Measurements from ENCODE around the gene RGMA. TPM values are rescaled to one million over a fixed set of nuclear protein-coding genes. Genes with fewer than 3 reads are reported as not detected.
"Not testable (repeated sequence)": the region's sequence is repeated elsewhere in the genome, so short reads cannot be mapped to it uniquely, and the experiment has no call there.

The RGMA gene
- total RNA-seq, 1 donor from 2014 or later, result 16.5 TPM

DNA sequence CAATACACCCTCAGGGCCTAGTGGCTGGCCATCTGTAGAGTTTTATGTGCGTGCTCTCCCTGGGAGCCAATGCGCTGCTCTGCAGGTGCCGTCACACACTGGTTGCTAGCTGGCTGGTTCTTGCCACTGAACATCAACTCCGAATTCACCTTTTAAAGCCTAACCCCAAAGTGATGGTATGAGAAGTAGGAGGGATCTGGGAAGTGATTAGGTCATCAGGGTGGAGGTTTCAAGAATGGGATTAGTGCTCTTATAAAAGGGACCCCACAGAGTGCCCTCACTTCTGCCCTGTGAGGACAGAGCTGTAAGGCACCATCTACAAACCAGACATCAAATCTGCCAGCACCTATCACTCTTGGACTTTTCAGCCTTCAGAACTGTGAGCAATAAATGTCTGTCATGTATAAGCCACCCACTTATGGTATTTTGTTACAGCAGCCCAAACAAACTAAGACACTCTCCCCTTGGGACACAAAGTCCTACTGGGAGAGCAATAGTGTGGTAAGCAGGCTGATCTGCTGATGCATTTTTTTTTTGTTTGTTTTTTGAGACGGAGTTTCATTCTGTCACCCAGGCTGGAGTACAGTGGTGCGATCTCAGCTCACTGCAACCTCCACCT lies 20.3 kb downstream of the RGMA start:
- no peak for DNase-seq (ENCODE audit: low spot score)

DNA sequence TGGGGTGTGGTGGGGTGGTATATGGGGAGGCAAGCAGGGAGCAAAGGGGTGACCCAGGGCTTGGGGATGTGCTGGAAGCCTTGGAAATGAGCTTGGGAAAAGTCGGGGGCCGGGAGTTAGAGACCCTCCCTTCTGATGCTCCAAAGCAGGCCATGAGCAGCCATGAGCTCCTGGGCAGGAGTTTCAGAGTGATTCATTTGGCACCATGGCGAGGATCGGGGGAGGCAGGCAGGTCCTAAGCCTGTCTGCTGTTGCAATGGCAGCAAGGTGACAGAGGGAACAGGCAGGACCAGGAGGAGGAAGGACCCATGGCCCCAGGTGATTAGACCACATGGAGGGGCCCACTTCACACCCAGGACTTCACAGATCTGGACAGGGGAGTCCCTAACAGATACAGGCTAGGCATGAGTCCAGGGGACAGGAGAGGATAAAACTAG lies 21.3 kb downstream of the RGMA start:
- no peak for DNase-seq (ENCODE audit: low spot score)

DNA sequence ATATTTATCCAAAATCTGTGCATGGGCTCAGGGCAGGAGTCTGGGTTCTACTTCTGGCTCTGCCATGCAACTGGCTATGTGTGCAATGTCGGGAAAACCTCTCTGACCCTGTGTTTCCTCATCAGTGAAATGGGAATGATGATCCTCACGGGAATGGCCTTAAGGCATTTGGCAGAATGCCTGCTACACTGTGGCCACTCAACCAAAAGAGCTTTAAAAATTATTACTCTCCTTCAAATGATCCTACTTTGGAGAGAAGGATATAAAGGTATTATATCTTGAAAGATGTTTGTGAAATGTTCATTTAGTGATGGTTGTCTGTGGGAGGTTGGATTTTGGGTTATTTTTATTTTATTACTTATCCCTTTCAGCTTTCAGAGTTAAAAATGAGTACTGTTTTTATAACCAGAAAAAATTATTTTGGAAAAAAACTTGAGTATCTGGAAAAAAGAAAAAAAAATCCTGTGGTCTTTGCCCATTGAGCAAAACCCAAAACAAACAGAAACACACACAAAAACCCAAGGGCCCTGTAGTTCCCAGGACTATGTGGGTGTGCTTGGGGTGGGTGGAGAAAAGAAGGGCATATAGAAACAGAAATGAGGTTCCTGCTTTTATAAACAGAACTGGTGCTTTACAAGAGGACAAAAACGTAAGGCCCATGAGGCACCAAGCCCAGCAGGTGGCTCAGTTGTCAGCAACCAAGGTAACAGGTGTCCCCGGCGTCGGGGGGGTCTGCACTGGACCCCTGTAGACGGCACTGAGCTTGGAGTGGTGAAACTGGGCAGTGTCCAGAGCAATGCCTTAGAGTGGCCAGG lies 22.0 kb downstream of the RGMA start:
- DNase-seq (ENCODE audit: low spot score), result no peak

DNA sequence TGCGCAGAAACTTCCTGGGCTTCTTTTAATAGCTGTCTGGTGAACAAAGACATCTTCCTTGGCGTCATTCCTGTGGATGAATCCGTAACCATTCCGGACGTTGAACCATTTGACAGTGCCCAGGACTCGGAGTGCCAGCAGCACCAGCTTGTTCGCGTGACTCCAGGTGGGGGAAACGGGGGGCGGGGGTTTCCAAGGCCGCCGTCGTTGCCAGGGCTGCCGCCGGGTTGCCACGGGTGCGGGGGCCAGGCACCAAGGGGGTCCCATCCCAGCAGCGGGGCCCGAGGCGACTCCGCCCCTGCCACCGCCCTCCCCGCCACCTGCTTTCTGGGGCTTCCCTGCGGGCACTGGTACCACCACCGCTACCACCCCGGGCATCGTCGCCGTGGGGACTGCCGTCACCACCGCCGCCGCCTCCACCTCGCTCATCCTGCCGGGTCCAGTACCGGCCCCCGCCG lies 22.8 kb downstream of the RGMA start:
- no peak for DNase-seq (ENCODE audit: low spot score)

DNA sequence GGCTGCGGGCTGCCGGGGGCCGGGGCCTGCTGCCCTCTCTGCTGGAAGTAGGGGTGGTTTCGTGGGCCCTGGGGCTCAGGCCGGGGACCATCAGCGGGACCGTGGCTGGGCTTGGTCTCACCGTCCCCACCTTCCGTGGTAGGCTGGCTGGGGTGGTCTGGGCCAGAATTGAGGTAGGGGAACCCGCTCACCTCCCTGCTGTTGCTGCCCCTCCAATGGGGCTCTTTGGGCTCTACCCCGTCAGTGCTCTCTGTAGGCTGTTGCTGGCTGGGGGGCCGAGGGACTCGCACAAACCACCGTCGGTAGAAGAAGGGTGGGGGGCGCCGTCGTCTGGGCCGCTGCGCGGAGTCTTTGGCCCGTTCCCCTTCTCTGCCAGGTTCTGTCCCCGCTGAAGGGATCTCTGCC lies 23.4 kb downstream of the RGMA start:
- no peak for DNase-seq (ENCODE audit: low spot score)

DNA sequence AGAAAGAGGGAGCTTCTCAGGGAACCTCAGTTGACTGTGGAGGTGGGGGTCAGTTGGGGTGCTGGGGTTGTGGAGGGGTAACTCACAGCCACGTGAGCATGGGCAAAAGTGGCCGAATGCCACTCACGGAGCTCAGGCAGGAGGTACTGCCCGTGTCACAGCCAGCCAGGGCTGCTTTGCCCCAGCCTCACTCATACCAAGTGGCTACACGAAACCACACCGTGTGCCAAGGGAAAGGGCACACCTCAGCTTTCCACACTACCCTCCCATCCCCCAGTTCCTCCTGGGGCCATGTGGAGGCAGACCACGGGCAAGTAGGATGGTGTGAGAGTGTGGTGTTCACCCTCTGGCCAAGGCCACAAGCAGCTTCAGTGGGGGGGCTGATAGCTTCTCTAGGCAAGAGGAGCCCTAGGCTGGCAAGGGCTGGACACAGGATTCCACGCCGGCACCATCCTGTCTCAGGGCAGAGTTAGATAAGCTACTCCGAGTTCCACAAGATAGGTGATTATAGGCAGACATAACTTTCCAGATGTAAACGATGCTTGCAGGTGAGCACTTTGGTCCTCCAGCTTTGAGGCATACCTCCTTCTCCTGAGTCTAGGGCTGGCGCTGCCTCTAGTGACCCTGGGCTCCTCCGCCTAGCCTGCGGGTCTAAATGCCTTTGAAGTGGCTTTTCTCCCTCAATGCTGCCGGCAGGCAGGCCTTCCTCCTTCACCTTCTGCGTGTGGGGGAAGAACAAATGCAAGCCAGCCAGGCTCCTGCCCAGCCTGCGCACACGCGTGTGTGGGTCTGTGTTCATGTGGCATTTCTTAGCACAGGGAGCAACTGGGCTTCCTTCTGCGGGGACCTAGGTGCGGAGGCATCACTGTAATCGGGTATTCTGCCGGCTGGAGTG lies 25.0 kb downstream of the RGMA start:
- no peak for DNase-seq (ENCODE audit: low spot score)

DNA sequence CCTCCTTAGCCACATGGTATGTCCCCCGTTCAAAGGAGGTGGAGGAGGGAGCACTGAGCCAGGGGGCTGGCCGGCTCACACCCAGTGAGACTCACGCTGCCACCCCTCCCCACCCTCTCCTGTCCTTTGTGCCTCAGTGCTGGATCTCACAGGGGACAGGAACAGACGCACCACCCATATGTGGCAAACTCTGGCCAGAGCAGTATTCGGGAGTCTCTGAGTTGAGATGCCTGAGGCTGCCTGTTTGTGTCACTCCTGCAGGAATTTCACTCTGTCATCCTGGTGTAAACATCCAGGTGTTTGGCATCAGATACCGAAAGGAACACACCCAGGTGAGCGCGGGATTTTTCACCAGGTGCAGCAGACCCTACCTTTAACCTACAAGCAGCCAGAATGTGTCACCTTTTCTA lies 25.7 kb downstream of the RGMA start:
- no peak for DNase-seq (ENCODE audit: low spot score)

DNA sequence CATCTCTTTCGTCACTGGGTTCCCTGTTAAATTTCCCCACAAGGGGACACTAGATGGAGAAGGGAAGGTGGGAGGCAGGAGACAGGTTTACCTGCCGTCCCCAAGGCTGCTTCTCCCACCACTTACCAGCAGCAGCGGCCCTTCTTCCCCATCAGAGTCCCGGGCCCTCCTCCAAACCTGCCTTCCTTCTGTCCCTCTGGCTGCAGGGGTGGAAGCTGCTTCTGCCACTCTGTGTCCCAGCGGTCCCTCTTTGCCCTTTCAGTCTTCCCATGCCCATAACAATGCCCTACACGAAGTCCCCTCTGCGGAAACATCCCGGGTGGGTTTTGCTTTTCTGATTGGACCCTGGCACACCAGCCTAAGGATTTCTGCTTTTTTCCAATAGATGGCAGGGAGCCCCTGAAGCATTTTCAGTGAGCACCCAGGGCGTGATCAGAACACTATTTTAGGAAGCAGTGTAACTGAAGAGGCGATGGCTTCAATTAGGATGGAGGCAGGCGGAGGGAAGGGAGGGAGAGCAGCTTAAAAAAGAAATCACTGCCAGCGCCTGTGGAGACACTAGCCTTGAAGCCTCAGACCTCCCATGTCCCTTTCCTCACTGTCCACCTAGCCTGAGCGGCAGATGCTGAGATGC lies 26.3 kb downstream of the RGMA start:
- not testable (repeated sequence) for DNase-seq (ENCODE audit: low spot score)

DNA sequence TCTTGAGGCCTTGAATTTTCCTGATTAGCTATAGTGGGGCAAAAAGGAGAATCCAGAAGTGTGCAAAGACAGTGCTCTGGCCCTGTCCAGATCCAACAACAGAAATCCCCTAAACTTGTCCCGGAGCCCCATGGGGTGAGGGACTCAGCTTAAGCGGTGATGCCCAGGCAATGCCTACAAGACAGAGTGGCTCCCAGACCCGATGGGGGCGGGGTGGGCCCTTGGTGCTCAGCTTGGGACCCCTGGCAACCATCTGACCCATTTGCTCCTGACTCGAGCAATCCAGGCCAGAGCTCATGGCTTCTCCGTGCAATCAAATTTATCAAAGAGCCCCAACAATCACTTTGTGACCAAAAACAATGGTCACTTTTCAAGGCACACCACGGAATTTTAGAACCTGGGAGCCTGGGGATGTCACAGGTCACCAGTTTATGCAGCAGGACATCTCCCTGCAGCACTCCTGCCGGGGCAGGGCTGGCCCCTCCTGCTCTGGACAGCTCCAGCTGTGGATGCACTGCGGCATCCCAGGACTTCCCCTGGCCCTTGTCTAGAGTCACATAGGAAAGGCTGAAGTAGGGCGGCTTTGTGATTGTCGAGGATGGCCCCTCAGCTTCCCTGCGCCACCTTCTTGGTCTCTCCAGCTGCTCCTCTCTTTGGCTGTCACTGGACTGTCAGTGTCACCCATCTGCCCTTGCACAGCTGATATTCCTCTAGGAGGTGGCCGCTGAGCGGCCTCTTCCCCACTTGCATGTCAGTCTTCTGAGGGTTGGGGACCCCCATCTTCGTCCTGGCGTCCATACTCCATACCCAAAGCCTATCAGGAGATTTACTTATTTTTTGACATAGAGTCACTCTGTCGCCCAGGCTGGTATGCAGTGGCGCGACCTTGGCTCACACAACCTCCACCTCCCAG lies 28.4 kb downstream of the RGMA start:
- DNase-seq (ENCODE audit: low spot score), result no peak

DNA sequence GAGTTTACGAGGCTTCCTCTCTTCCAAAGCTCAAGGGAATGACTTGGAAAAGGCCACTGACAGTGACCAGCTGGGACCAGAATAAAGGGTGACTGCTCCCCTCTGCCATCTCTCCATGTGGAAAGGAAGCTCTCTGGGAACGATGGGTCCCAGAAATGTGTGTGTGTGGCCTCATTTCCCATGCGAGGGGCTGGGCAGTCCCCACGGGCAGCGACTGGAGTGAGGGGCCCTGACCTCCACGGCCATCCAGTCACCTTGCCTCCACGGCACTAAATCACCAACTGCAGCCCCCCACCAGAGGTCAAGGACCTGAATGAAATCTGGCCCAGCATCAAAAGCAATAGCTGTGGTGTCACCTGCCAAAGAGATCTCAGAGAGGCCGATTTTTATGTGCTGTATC lies 29.6 kb downstream of the RGMA start:
- no peak for DNase-seq (ENCODE audit: low spot score)

DNA sequence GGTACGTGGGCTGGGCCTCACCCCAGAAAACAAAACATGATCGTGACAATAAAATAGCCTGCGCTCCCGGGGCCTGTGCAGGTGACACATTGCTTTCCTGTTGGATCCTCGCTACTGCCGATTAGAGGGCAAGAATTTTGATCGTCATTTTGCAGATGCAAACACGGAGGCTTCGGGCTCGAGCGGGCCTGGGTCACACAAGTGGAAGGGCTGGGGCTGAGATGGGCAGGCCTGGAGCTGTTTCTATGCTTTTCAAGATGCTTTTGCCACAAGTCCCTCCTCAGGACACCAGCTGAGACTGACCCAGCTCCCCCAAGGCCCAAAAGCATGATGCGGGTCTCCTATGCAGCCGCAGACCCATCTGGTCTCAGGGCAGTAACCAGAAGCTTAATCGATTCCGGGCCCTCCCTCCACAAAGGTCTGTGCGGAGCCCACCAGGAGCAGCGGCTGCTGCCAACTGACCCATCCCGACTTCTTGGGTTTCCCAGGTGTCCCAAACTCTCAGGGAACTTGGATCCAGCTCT lies 30.0 kb downstream of the RGMA start:
- no peak for DNase-seq (ENCODE audit: low spot score)

DNA sequence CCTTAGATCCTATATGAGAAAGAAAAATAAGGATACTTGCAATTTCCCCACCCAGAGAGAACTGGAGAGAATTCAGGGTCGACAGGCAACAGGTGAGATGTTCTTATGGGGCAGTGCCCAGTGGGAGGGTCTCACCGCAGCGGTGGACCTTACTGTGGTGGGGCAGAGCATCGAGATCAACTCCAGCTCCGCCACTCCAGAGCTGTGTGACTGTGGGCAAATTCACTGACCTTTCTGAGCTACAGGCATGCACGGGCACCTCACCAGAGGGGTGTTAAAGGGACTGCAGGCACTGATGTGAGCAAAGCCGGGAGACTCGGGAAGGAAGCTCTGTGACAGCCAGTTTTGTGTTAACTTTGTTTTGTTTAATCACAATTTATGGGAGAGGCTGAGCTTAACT lies 30.9 kb downstream of the RGMA start:
- DNase-seq (ENCODE audit: low spot score), result no peak

DNA sequence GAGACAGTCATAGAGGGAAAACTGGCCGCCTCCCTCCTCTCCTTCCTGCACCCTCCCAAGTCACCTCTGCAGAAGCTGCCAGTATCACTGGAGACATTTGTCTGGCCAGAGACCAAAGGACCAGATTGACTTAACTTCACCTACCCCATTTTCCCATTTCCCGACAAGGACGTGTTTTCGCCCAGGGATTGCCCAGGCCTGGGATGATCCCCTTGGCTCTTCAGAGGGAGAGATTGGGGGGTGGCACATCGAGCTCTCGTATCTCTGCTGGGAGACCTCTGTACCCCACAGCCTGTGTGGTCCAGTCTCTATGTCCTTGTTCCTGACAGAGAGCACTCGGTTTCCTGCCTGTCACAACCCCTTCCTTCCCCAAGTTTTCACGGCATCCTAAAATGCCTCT lies 31.4 kb downstream of the RGMA start:
- no peak for DNase-seq (ENCODE audit: low spot score)

DNA sequence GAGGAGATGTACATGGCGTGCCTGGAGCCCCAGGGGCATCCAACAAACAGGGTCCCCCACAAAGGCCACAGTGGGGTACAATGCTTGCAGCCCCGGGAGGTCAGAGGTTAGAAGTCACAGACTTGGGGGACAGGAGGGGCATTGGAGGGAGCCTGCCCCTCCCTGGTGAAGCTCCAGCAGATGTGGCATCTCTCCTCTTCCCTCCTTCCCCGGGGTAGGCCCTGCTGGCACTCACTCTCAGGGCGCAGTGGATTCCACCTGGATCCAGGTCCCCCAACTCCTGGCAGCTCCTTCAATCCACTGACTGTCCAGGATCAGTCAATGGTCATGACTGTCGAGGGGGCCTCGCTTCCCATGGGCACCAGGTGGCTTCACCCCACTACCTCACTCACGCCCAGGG lies 32.2 kb downstream of the RGMA start:
- no peak for DNase-seq (ENCODE audit: low spot score)

DNA sequence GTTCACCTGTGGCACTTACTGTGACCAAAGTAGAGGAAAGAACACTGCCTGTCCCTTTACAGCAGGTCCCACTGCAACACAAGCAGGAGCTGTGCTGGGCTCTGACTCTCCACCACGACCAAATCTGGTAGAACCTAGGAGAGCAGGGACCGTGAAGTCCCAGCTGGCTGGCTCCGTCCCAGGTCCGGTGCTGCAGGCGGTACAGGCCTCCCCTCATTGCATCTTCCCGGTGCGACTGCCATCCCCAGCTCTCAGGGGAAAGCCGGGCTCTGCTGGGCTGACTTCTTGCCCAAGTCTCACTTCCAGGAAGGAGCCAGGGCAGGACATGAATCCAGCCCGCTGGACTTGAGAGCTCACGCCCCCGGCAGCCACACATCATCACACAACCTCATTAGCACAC lies 33.8 kb downstream of the RGMA start:
- no peak for DNase-seq (ENCODE audit: low spot score)

DNA sequence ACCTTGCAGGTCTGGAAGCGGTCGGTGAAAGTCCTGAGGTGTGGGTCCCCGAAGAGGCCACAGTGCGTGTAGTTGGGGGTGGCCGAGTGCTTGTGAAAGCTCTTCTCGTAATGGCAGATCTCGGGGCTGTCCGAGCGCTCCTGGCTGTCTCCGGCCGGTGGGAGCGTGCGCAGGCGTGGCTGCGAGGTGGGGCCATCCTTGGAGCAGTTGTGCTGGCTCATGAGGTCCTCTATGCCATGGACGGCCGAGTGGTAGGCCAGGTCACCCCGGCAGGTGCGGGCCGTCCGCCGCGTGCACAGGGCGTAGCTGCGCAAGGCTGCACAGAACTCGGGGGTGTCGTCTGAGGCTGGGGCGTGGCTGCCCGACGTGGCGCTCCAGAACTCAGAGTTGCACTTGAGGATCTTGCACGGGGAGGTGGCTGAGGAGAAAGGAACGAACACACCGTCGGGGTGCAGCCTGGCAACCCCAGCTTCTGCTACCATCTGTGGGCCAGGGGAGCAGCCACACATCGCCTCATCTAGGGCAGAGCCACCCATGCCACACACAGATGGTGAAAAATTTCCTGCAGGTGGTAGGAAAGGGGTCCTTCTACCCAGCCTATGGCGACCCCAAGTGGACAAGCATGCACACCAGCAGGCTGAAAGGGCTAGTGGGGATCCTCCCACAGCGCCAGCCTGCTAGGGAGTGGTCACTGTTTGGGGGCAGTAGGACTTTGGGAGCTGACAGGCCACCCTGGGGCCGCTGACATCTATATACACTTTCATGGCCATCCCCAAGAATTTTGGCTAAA lies 36.7 kb downstream of the RGMA start:
- no peak for DNase-seq (ENCODE audit: low spot score)

DNA sequence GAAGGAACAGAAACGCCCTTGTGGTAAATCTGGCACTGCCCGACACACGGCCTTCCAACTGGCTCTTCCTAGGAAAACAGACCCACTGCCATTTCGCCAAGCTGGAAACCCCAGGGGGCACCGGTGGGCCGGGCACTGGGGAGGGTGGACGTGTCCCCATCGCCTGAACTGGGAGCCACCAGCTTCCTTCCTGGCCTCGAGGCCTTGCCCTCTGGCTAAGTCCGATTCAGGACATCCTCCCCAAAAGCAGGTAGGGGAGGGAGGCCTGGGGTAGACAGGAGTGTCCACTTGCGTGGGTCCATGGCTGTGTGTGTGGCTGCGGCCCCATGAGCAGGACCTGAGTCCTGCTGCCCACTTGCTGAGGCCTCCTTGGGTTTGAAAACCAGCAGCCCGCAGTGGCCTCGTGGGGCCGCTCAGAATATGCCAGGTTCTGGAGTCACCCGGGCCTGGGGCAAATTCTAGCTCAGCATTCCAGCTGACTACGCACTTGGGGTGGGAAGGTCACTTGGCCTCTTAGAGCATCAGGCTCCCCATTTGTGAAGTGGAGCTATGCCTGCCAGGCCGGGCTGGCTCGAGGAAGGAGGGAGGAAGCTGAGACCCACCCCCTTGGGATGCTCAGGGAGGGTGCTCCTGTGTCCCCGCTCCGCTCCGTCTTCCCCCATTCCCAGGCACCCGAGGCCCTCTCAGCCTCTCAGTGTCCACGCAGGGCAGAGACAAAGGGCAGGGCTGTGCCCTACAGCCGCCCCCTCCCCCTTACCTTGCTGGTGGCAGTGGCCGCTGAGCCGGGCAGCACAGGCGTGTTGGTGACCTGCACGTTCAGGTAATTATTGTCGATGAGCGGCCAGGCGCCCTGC lies 37.5 kb downstream of the RGMA start:
- DNase-seq (ENCODE audit: low spot score), result no peak

DNA sequence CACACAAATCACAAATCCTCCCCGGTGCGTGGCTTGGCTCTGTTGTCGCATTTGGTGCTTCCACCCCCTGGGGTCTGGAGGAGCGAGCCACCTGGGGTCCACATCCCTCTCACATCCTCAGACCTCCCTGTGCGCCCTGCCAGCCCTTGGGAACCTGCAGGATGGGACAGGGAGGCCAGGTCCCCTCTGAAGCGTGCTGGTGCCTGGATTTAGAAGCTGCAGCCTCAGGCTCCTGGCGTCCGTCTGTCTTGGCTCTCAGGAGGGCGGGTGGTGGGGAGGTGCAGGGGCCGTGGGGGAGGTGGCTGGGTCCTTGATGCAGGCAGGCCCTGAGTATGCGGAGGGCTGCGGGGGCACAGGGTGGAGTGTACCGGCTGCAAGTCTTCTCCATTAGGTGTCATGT lies 38.4 kb downstream of the RGMA start:
- no peak for DNase-seq (ENCODE audit: low spot score)

Measured in mesenteric fat pad (tissue), 1 donor.